HG03565 (cell line): ENCODE data around the gene DPP9.

Source experiments
- ATAC-seq: cut with Tn5 transposase; IDR thresholded peaks from one replicate; pipeline ENCODE4 v1.9.1; 2021; ENCODE audit warnings: mild to moderate bottlenecking, moderate library complexity; ENCODE audit not compliant: unreplicated experiment

The DPP9 gene

GRCh38 chr19:4712771-4713170 is 10.9 kb downstream of the DPP9 start:
- no peak for ATAC-seq

GRCh38 chr19:4711211-4711610 is 12.4 kb downstream of the DPP9 start:
- no peak for ATAC-seq

GRCh38 chr19:4710281-4710600 is 13.4 kb downstream of the DPP9 start:
- no peak for ATAC-seq

GRCh38 chr19:4709440-4710280 is 14.0 kb downstream of the DPP9 start:
- ATAC-seq, result no peak

GRCh38 chr19:4707956-4708650 is 15.5 kb downstream of the DPP9 start:
- no peak for ATAC-seq

- no peak for ATAC-seq
These were observed 16.3 kb downstream of the DPP9 start for GRCh38 chr19:4707322-4707721.

- ATAC-seq, result no peak
These were observed 18.1 kb downstream of the DPP9 start for GRCh38 chr19:4705413-4706131.

- no peak for ATAC-seq
These were observed 19.3 kb downstream of the DPP9 start for GRCh38 chr19:4704317-4704673.

GRCh38 chr19:4703671-4704316 is 19.8 kb downstream of the DPP9 start:
- no peak for ATAC-seq

- no peak for ATAC-seq
These were observed 20.9 kb downstream of the DPP9 start for GRCh38 chr19:4702764-4703163.

- no peak for ATAC-seq
These were observed 22.1 kb downstream of the DPP9 start for GRCh38 chr19:4701557-4701956.

GRCh38 chr19:4700693-4700970 is 23.0 kb downstream of the DPP9 start:
- no peak for ATAC-seq

GRCh38 chr19:4699826-4700692 is 23.6 kb downstream of the DPP9 start:
- ATAC-seq, result no peak

- no peak for ATAC-seq
These were observed 26.3 kb downstream of the DPP9 start for GRCh38 chr19:4697304-4697703.

- no peak for ATAC-seq
These were observed 28.4 kb downstream of the DPP9 start for GRCh38 chr19:4695224-4695731.

GRCh38 chr19:4694211-4694987 is 29.2 kb downstream of the DPP9 start:
- no peak for ATAC-seq

GRCh38 chr19:4693471-4694121 is 30.0 kb downstream of the DPP9 start:
- ATAC-seq, result no peak

GRCh38 chr19:4693078-4693350 is 30.6 kb downstream of the DPP9 start:
- ATAC-seq, result no peak

- no peak for ATAC-seq
These were observed 31.2 kb downstream of the DPP9 start for GRCh38 chr19:4692251-4693077.
